Measurements from ENCODE around the gene FIGN. TPM values are rescaled to one million over a fixed set of nuclear protein-coding genes. Genes with fewer than 3 reads are reported as not detected.

Gene FIGN
- total and polyA plus RNA-seq, 2 of the 13 experiments (the other 11 are each of a cell fraction or from before 2014, with no cell fraction given) = 6.6 to 6.7 TPM

GRCh38 chr2:163701399-163702195, 34.2 kb downstream of the FIGN start:
- ATAC-seq (no peak), DNase-seq (ENCODE audit: low spot score) (no peak), FAIRE-seq (no peak)
- peaks cover 8% of the 10 kb centered on the region for H3K79me2 ChIP-seq (ENCODE audit: insufficient read depth, low read length)
- ChIA-PET CTCF (ENCODE audit: low intra/inter-chr PET ratio, low total read pairs) (no interaction called here), POLR2A (no interaction called here)
- no peaks in the 10 kb centered on the region for H3K27me3 ChIP-seq (ENCODE audit: control insufficient read depth in 1 of 2, insufficient read depth in 2 of 2, low read length in 2 of 2)
- H2AFZ ChIP-seq (ENCODE audit: low read length) = no peak overlapping the region
- no peak overlapping the region for H3K4me3 ChIP-seq (replicated peaks in 1 of 3; ENCODE audit: insufficient read depth in 1 of 3, low read depth in 2 of 3, low read length in 3 of 3)
- in situ Hi-C loops (cut with HindIII; ENCODE audit: extremely low pct_ligation_motif_present, low pct_unique_long_range_greater_than_20kb) (no loop called here), intact Hi-C loops (cut with micrococcal nuclease; ENCODE audit: unreplicated experiment) (no loop called here)
- H3K27ac ChIP-seq (ENCODE audit: extremely low read length, insufficient read depth, low read length) = no peak overlapping the region
- H3K36me3 ChIP-seq (replicated peaks in 1 of 2; ENCODE audit: control insufficient read depth in 1 of 2, insufficient read depth in 2 of 2, low read length in 2 of 2) = no peaks in the 10 kb centered on the region
- no peaks in the 10 kb centered on the region for H3K9me3 ChIP-seq (ENCODE audit: low read length)
- peaks cover 7% of the 10 kb centered on the region for H3K4me1 ChIP-seq (ENCODE audit: insufficient read depth, low read length)
- no peak overlapping the region for H3K9ac ChIP-seq (ENCODE audit: insufficient read depth, low read depth, low read length)
- BruUV-seq (replicated peaks) = no TSS peak
- WGBS (ENCODE audit: low lambda C conversion rate) = 86% methylated on average over 7 of the region's 7 CpGs
- no peak overlapping the region for H3K4me2 ChIP-seq (ENCODE audit: low read depth, low read length)
- H4K20me1 ChIP-seq (ENCODE audit: insufficient read depth, low read length) = no peaks in the 10 kb centered on the region
- TF ChIP-seq ZNF770 (CRISPR knock-in tag; IDR thresholded peaks at IDR 0.05) = no peak
- no peak for TF ChIP-seq ZEB1 (IDR thresholded peaks at IDR 0.05; ENCODE audit: insufficient replicate concordance, low read depth)
- TF ChIP-seq CENPBD1 (CRISPR knock-in tag; IDR thresholded peaks at IDR 0.05; ENCODE audit: borderline replicate concordance, low read depth) = no peak
- no peak for TF ChIP-seq RBAK (CRISPR knock-in tag; IDR thresholded peaks at IDR 0.05)
- TF ChIP-seq ZNF124 (CRISPR knock-in tag; IDR thresholded peaks at IDR 0.05) = no peak
- TF ChIP-seq FOXK2 (IDR thresholded peaks at IDR 0.05) = no peak
- TF ChIP-seq ZNF431 (CRISPR knock-in tag; IDR thresholded peaks at IDR 0.05; ENCODE audit: borderline replicate concordance, low read depth) = no peak
- no peak for TF ChIP-seq MED13 (CRISPR knock-in tag; IDR thresholded peaks at IDR 0.05)
- TF ChIP-seq ZNF564 (CRISPR knock-in tag; IDR thresholded peaks at IDR 0.05) = no peak
- no peak for TF ChIP-seq ZBTB46 (CRISPR knock-in tag; IDR thresholded peaks at IDR 0.05; ENCODE audit: borderline replicate concordance)
- no peak for TF ChIP-seq RERE (CRISPR knock-in tag; IDR thresholded peaks at IDR 0.05; ENCODE audit: low read depth)
- no peak for TF ChIP-seq ZNF503 (CRISPR knock-in tag; IDR thresholded peaks at IDR 0.05)

All from HepG2 (cell line).